Measurements from ENCODE around the gene GMPPA.

Gene GMPPA

DNA sequence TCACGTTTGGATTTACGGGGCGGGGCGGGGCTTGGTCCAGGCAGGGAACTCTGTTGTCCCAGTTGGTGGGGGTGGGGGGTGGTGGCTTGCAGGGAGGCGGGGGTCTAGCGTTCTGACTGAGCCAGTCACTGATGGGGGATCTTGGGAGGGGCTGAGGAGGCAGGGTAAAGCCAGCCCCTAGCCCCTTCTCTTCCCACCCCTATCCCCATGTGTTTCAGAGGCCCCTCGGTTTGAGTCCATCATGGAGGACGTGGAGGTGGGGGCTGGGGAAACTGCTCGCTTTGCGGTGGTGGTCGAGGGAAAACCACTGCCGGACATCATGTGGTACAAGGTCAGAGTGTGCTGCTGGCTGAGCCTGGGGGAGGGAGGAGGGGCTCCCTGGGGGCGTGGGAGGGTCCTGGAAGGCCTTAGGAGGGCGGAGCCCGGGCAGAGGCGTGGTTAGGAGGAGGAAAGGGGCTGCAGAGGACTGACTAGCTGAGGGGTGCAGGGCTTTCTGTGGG, 22.0 kb upstream of the GMPPA start:
- H3K27ac ChIP-seq (ENCODE audit: low read depth, low read length) = no peak overlapping the region
- H3K4me3 ChIP-seq (ENCODE audit: low read depth in 1 of 2, low read length in 2 of 2) = no peak overlapping the region
- no peaks in the 10 kb centered on the region for H3K36me3 ChIP-seq (ENCODE audit: control insufficient read depth in 1 of 2, insufficient read depth in 2 of 2, low read length in 2 of 2)

DNA sequence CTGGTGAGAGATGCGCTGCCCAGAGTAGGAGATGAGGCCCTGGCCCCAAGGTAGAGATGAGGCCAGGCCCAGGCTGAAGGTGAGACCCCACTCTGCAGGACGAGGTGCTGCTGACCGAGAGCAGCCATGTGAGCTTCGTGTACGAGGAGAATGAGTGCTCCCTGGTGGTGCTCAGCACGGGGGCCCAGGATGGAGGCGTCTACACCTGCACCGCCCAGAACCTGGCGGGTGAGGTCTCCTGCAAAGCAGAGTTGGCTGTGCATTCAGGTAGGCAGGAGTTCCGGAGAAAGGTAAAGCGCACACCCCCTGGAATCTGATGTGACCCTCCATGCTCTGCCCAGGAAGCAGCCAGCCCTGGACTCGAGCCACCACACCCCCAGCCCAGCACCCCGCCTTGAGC, 21.5 kb upstream of the GMPPA start:
- Histone ChIP-seq H3K9ac (ENCODE audit: low read depth in 1 of 2, low read length in 2 of 2) (no peak overlapping the region), H3K36me3 (ENCODE audit: control insufficient read depth in 1 of 2, insufficient read depth in 2 of 2, low read length in 2 of 2) (no peaks in the 10 kb centered on the region), H3K9me3 (ENCODE audit: control insufficient read depth in 1 of 2, low read length in 2 of 2) (no peaks in the 10 kb centered on the region), H3K4me1 (ENCODE audit: control insufficient read depth in 1 of 2, insufficient read depth in 2 of 2, low read length in 2 of 2) (no peaks in the 10 kb centered on the region), H3K27me3 (ENCODE audit: control insufficient read depth in 1 of 2, insufficient read depth in 2 of 2, low read length in 2 of 2) (peaks cover 0 to 11% of the 10 kb centered on the region in 2 donors), H3K4me3 (ENCODE audit: low read depth in 1 of 2, low read length in 2 of 2) (no peak overlapping the region), H3K27ac (ENCODE audit: low read depth, low read length) (no peak overlapping the region)

More for the DNA sequence above, 22.0 kb upstream of the GMPPA start:
- Histone ChIP-seq H3K9ac (ENCODE audit: low read depth in 1 of 2, low read length in 2 of 2) (no peak overlapping the region), H3K4me1 (ENCODE audit: control insufficient read depth in 1 of 2, insufficient read depth in 2 of 2, low read length in 2 of 2) (no peaks in the 10 kb centered on the region), H3K27me3 (ENCODE audit: control insufficient read depth in 1 of 2, insufficient read depth in 2 of 2, low read length in 2 of 2) (peaks cover 0 to 7% of the 10 kb centered on the region in 2 donors), H3K9me3 (ENCODE audit: control insufficient read depth in 1 of 2, low read length in 2 of 2) (no peaks in the 10 kb centered on the region)

DNA sequence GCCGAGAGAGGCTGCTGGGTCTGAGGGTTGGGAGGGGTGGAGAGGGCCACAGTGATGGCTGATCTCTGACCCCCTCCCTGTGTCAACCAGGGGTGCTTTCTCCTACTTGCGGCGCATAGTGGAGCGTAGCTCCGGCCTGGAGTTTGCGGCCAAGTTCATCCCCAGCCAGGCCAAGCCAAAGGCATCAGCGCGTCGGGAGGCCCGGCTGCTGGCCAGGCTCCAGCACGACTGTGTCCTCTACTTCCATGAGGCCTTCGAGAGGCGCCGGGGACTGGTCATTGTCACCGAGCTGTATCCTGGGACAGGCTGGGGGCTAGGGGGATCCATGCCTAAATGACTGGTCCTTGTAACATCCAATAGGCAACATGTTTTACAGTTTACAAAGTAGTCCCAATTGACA, 20.9 kb upstream of the GMPPA start:
- H3K27me3 ChIP-seq (ENCODE audit: control insufficient read depth in 1 of 2, insufficient read depth in 2 of 2, low read length in 2 of 2) = peaks cover 6 to 18% of the 10 kb centered on the region in 2 donors
- no peak overlapping the region for H3K9ac ChIP-seq (ENCODE audit: low read depth in 1 of 2, low read length in 2 of 2)
- H3K9me3 ChIP-seq (ENCODE audit: control insufficient read depth in 1 of 2, low read length in 2 of 2) = no peaks in the 10 kb centered on the region
- H3K4me3 ChIP-seq (ENCODE audit: low read depth in 1 of 2, low read length in 2 of 2) = no peak overlapping the region
- H3K4me1 ChIP-seq (ENCODE audit: control insufficient read depth in 1 of 2, insufficient read depth in 2 of 2, low read length in 2 of 2) = no peaks in the 10 kb centered on the region
- H3K36me3 ChIP-seq (ENCODE audit: control insufficient read depth in 1 of 2, insufficient read depth in 2 of 2, low read length in 2 of 2) = no peaks in the 10 kb centered on the region
- H3K27ac ChIP-seq (ENCODE audit: low read depth, low read length) = no peak overlapping the region

- Histone ChIP-seq H3K36me3 (ENCODE audit: control insufficient read depth in 1 of 2, insufficient read depth in 2 of 2, low read length in 2 of 2) (no peaks in the 10 kb centered on the region), H3K4me1 (ENCODE audit: control insufficient read depth in 1 of 2, insufficient read depth in 2 of 2, low read length in 2 of 2) (peaks cover 0 to 3% of the 10 kb centered on the region in 2 donors), H3K27ac (ENCODE audit: low read depth, low read length) (no peak overlapping the region), H3K4me3 (ENCODE audit: low read depth in 1 of 2, low read length in 2 of 2) (no peak overlapping the region), H3K9ac (ENCODE audit: low read depth in 1 of 2, low read length in 2 of 2) (no peak overlapping the region), H3K9me3 (ENCODE audit: control insufficient read depth in 1 of 2, low read length in 2 of 2) (no peaks in the 10 kb centered on the region), H3K27me3 (ENCODE audit: control insufficient read depth in 1 of 2, insufficient read depth in 2 of 2, low read length in 2 of 2) (peaks cover 17 to 29% of the 10 kb centered on the region in 2 donors)
Observed at GRCh38 chr2:219478916-219479315, 19.8 kb upstream of the GMPPA start.

- Histone ChIP-seq H3K9me3 (ENCODE audit: control insufficient read depth in 1 of 2, low read length in 2 of 2) (no peaks in the 10 kb centered on the region), H3K4me3 (ENCODE audit: low read depth in 1 of 2, low read length in 2 of 2) (no peak overlapping the region), H3K27ac (ENCODE audit: low read depth, low read length) (no peak overlapping the region), H3K36me3 (ENCODE audit: control insufficient read depth in 1 of 2, insufficient read depth in 2 of 2, low read length in 2 of 2) (no peaks in the 10 kb centered on the region), H3K4me1 (ENCODE audit: control insufficient read depth in 1 of 2, insufficient read depth in 2 of 2, low read length in 2 of 2) (peaks cover 0 to 8% of the 10 kb centered on the region in 2 donors), H3K27me3 (ENCODE audit: control insufficient read depth in 1 of 2, insufficient read depth in 2 of 2, low read length in 2 of 2) (peaks cover 28 to 40% of the 10 kb centered on the region in 2 donors), H3K9ac (ENCODE audit: low read depth in 1 of 2, low read length in 2 of 2) (no peak overlapping the region)
Observed at GRCh38 chr2:219480004-219480403, 18.7 kb upstream of the GMPPA start.

DNA sequence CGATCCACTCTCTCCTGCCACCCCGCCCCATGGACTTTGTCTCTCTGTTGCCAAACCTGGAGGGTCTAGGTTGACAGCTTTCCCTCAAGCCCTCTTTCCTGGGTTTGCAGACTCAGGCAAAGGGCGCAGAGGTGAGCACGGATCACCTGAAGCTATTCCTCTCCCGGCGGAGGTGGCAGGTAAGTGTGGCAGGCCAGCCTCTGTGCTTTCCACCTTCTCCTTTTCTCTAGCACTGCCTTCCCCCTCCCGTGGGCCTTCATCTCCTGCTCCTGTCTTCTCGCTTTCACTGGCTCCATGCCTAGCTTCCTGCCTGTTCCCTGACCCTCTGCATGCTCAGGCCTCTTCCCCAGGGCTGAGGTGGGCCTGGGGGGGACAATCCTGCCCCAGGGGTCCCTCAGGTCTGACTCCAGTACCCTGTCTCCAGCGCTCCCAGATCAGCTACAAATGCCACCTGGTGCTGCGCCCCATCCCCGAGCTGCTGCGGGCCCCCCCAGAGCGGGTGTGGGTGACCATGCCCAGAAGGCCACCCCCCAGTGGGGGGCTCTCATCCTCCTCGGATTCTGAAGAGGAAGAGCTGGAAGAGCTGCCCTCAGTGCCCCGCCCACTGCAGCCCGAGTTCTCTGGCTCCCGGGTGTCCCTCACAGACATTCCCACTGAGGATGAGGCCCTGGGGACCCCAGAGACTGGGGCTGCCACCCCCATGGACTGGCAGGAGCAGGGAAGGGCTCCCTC, 15.9 kb upstream of the GMPPA start:
- no peaks in the 10 kb centered on the region for H3K36me3 ChIP-seq (ENCODE audit: control insufficient read depth in 1 of 2, insufficient read depth in 2 of 2, low read length in 2 of 2)
- peaks cover 45 to 58% of the 10 kb centered on the region in 2 donors for H3K27me3 ChIP-seq (ENCODE audit: control insufficient read depth in 1 of 2, insufficient read depth in 2 of 2, low read length in 2 of 2)
- no peak overlapping the region for H3K9ac ChIP-seq (ENCODE audit: low read depth in 1 of 2, low read length in 2 of 2)
- H3K9me3 ChIP-seq (ENCODE audit: control insufficient read depth in 1 of 2, low read length in 2 of 2) = no peaks in the 10 kb centered on the region
- H3K27ac ChIP-seq (ENCODE audit: low read depth, low read length) = no peak overlapping the region
- no peak overlapping the region for H3K4me3 ChIP-seq (ENCODE audit: low read depth in 1 of 2, low read length in 2 of 2)
- H3K4me1 ChIP-seq (ENCODE audit: control insufficient read depth in 1 of 2, insufficient read depth in 2 of 2, low read length in 2 of 2) = peaks cover 0 to 8% of the 10 kb centered on the region in 2 donors

DNA sequence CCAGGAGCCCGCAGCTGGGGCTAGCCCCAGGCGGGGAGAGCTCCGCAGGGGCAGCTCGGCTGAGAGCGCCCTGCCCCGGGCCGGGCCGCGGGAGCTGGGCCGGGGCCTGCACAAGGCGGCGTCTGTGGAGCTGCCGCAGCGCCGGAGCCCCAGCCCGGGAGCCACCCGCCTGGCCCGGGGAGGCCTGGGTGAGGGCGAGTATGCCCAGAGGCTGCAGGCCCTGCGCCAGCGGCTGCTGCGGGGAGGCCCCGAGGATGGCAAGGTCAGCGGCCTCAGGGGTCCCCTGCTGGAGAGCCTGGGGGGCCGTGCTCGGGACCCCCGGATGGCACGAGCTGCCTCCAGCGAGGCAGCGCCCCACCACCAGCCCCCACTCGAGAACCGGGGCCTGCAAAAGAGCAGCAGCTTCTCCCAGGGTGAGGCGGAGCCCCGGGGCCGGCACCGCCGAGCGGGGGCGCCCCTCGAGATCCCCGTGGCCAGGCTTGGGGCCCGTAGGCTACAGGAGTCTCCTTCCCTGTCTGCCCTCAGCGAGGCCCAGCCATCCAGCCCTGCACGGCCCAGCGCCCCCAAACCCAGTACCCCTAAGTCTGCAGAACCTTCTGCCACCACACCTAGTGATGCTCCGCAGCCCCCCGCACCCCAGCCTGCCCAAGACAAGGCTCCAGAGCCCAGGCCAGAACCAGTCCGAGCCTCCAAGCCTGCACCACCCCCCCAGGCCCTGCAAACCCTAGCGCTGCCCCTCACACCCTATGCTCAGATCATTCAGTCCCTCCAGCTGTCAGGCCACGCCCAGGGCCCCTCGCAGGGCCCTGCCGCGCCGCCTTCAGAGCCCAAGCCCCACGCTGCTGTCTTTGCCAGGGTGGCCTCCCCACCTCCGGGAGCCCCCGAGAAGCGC, 15.0 kb upstream of the GMPPA start:
- Histone ChIP-seq H3K36me3 (ENCODE audit: control insufficient read depth in 1 of 2, insufficient read depth in 2 of 2, low read length in 2 of 2) (no peaks in the 10 kb centered on the region), H3K27ac (ENCODE audit: low read depth, low read length) (no peak overlapping the region), H3K4me3 (ENCODE audit: low read depth in 1 of 2, low read length in 2 of 2) (no peak overlapping the region), H3K9me3 (ENCODE audit: control insufficient read depth in 1 of 2, low read length in 2 of 2) (no peaks in the 10 kb centered on the region), H3K27me3 (ENCODE audit: control insufficient read depth in 1 of 2, insufficient read depth in 2 of 2, low read length in 2 of 2) (peaks cover 45 to 58% of the 10 kb centered on the region in 2 donors), H3K9ac (ENCODE audit: low read depth in 1 of 2, low read length in 2 of 2) (no peak overlapping the region), H3K4me1 (ENCODE audit: control insufficient read depth in 1 of 2, insufficient read depth in 2 of 2, low read length in 2 of 2) (peaks cover 0 to 8% of the 10 kb centered on the region in 2 donors)

GRCh38 chr2:219484343-219485200, 14.1 kb upstream of the GMPPA start:
- Histone ChIP-seq H3K36me3 (ENCODE audit: control insufficient read depth in 1 of 2, insufficient read depth in 2 of 2, low read length in 2 of 2) (no peaks in the 10 kb centered on the region), H3K9ac (ENCODE audit: low read depth in 1 of 2, low read length in 2 of 2) (no peak overlapping the region), H3K27ac (ENCODE audit: low read depth, low read length) (no peak overlapping the region), H3K9me3 (ENCODE audit: control insufficient read depth in 1 of 2, low read length in 2 of 2) (no peaks in the 10 kb centered on the region), H3K4me1 (ENCODE audit: control insufficient read depth in 1 of 2, insufficient read depth in 2 of 2, low read length in 2 of 2) (peaks cover 0 to 8% of the 10 kb centered on the region in 2 donors), H3K4me3 (ENCODE audit: low read depth in 1 of 2, low read length in 2 of 2) (no peak overlapping the region), H3K27me3 (ENCODE audit: control insufficient read depth in 1 of 2, insufficient read depth in 2 of 2, low read length in 2 of 2) (peaks cover 45 to 58% of the 10 kb centered on the region in 2 donors)

DNA sequence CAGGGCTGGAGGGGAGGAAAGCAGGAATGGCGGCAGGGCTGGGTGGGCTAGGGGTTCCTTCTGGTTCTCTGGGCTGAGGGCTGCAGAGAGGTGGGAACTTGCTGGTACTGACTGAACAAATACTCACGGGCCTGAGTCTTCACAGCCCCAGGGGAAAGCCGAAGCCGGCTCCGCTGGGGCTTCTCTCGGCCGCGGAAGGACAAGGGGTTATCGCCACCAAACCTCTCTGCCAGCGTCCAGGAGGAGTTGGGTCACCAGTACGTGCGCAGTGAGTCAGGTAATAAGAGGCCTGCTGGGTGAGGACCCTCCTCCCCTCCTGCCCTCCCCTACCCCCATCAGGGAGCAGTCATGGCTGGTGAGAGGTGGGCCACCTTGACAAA, 13.5 kb upstream of the GMPPA start:
- Histone ChIP-seq H3K4me1 (ENCODE audit: control insufficient read depth in 1 of 2, insufficient read depth in 2 of 2, low read length in 2 of 2) (peaks cover 0 to 8% of the 10 kb centered on the region in 2 donors), H3K4me3 (ENCODE audit: low read depth in 1 of 2, low read length in 2 of 2) (no peak overlapping the region), H3K27ac (ENCODE audit: low read depth, low read length) (no peak overlapping the region), H3K9me3 (ENCODE audit: control insufficient read depth in 1 of 2, low read length in 2 of 2) (no peaks in the 10 kb centered on the region), H3K27me3 (ENCODE audit: control insufficient read depth in 1 of 2, insufficient read depth in 2 of 2, low read length in 2 of 2) (peaks cover 45 to 58% of the 10 kb centered on the region in 2 donors), H3K9ac (ENCODE audit: low read depth in 1 of 2, low read length in 2 of 2) (no peak overlapping the region), H3K36me3 (ENCODE audit: control insufficient read depth in 1 of 2, insufficient read depth in 2 of 2, low read length in 2 of 2) (no peaks in the 10 kb centered on the region)
